Stimulated activated CD4-positive, alpha-beta T cell treated with anti-CD3 and anti-CD28 coated beads, Interleukin-1b, Interleukin-23, amount 100 ng/mL, for 4 hours (primary cell): ENCODE measurements around the gene CHCHD6.
A peak's percentile ranks its signal among the peaks of the same experiment; 100 is the strongest.

Source experiments
- DNase-seq, 2 donors: peaks; one replicate each; pipeline ENCODE4 v3.0.0-alpha.2; 2020; ENCODE audit warnings: low read depth in 2 of 2

The CHCHD6 gene

GRCh38 chr3:126668450-126669401 lies 35.3 kb upstream of the CHCHD6 start:
- DNase-seq, result no peak

- no peak for DNase-seq
Observed at GRCh38 chr3:126671521-126671920, 32.5 kb upstream of the CHCHD6 start.

GRCh38 chr3:126672340-126672739 lies 31.7 kb upstream of the CHCHD6 start:
- no peak for DNase-seq

- DNase-seq, result no peak
Observed at GRCh38 chr3:126672741-126673140, 31.3 kb upstream of the CHCHD6 start.

DNA sequence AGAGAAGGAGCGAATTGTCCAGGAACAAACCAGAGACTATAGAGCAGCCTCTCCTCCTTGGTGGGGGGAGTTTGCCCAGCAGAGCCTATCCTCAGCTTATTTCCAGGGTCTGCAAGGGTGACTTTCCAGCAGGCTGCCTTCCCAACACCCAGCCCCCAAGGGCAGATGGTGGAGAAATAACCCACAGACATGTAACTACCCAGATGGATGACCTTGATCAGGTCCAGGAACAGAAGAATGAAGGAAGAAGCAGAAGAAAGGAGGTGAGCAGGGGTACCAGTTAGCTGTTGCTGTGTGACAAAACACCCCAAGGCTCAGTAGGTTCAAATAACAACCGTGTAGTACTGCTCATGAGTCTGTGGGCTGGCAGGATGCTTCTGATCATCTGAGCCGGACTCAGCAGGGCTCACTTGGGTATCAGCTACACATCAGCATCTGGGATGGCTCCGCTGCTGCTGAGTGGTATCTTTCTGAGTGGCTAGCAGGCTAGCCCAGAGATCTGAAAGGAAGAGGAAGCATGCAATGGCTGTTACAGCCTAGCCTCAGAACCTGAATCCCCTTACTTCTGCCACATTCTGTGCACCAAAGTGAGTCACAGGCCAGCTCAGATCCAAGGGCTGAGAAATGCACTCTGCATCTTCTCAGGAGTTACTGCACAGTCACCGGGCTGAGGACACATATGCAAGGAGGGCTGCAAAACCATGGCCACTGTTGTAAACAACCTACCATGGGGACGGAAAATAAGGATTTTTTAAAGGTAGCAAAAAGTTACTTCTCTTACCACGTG lies 26.9 kb upstream of the CHCHD6 start:
- DNase-seq, result no peak

- no peak for DNase-seq
Observed at GRCh38 chr3:126677862-126678503, 26.1 kb upstream of the CHCHD6 start.

- DNase-seq, result no peak
Observed at GRCh38 chr3:126678693-126679317, 25.2 kb upstream of the CHCHD6 start.

DNA sequence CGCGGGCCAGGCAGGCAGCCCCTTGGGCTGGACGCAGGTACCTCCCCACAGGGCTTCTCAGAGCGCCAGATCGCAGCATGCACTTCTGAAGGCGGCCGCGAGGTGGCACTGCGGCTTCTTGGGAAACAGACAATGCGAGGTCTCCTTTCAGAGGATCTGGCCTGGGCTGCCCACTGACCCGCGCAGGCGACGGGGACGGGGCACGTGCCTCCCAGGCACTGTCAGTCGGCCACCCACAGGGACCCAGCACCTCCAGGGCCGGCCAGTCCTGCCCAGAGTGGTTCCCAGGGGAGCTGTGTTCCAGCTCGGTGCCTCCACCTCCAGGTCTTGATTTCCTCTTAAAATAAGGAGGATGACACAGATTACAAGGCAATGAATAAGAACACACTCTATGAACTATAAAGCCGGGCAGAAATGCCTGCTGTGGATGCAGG lies 24.7 kb upstream of the CHCHD6 start:
- DNase-seq, result peak; percentile 72 to 77

DNA sequence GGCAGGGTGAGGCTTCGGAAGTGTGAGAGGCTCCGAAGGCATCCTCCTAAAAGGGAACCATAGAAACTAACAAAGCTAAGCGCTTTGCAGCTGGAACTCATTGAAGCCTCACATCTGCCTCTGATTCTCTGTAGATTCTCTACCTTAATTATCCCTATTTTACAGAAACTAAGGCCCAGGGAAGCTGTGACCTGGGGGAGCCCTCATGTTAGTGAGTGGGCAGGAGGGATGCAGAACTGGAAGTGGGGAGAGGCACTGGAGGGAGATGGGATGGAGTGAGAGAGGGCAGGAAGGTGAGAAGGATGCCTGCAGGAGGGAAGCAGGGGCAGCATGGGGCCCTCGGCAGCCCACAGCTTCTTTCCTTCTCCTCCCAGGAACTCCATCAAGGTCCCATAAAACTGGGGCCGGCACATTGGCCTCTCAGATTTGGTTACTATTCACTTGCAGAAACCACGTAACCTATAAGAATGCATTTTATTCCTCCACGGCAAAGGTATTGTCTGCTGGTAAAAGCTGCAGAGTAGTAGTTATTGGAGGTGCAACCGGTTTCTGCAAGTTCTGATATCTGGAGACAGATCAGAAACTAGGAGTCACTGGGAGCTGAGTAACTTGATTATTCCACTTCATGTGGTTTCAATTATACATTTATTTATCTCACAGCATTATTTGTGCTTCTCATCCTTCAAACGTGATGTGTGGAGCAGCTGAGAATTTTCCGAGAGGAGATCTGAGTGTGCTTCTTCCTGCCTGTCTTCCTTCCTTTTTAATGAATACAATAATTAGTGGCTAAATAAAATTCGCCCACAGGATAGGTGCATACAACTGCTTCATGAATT lies 24.0 kb upstream of the CHCHD6 start:
- DNase-seq, result no peak

GRCh38 chr3:126680667-126681055 lies 23.4 kb upstream of the CHCHD6 start:
- DNase-seq, result no peak

- DNase-seq, result no peak
Observed at GRCh38 chr3:126682009-126682408, 22.0 kb upstream of the CHCHD6 start.

- no peak for DNase-seq
Observed at GRCh38 chr3:126683069-126683468, 21.0 kb upstream of the CHCHD6 start.

GRCh38 chr3:126684218-126684751 lies 19.8 kb upstream of the CHCHD6 start:
- no peak for DNase-seq

GRCh38 chr3:126685021-126685420 lies 19.0 kb upstream of the CHCHD6 start:
- DNase-seq, result no peak

GRCh38 chr3:126685493-126685892 lies 18.5 kb upstream of the CHCHD6 start:
- DNase-seq, result no peak

DNA sequence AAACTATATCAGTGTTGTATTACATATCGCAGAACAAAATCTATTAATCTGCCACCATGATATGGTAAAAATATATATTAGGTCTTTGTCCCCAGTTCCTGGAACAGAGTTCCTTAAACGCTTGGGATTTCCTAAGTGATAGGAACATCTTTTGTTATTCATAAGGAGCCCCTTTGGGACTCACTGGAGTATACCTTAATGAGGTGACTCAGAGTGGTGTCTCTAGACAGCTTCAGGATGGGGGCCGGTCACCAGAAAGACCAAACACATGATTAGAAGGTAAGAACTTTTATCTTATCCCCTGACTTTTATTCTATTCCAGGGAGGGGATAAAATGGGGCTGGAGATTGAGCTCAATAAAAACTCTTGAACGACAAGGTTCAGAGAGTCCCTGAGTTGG lies 12.3 kb upstream of the CHCHD6 start:
- DNase-seq, result no peak

GRCh38 chr3:126692858-126693257 lies 11.2 kb upstream of the CHCHD6 start:
- no peak for DNase-seq

GRCh38 chr3:126693921-126694320 lies 10.1 kb upstream of the CHCHD6 start:
- no peak for DNase-seq

DNA sequence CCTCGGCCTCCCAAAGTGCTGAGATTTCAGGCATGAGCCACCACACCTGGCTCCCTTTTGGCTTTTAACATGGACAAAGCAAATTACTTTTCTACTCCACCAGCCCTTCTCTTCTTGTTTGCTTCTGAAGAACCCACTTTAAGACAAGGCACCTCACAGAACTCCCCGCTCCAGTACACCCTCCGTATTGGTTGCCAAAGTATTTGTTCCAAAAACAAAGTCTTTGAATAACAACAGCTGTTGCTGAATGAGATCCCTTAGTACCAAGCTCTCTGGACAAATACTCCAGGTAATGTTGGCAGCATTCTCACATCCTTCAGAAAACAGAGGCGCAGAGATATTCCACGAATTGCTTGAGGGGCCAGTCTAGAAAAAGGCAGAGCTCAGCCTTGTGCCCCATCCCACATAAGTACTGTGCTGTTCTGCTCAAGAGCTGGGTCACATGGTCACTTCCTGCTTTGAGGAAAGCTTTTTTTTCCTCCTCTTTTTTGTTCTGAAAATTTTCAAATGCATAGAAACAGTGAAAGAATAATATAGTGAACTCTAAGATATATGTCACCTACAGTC lies 7.3 kb upstream of the CHCHD6 start:
- no peak for DNase-seq

DNA sequence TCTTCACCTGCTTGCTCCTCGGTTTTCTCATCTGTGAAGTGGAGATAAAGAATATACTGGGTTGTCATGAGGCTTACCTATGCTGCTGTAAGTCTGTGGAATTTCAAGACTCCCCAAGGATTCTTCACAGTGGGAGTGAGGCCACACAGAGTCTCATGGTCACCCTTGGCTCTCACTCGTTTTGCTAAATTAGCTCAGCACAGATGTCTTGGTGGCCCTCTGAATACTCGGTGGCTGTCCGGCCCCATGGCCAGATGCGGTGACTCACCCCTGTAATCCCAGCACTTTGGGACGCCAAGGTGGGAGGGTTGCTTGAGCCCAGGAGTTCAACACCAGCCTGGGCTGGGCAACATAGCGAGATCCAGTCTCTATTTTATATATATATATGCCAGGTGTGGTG lies 5.0 kb upstream of the CHCHD6 start:
- DNase-seq, result no peak
